GM18498 (cell line): ENCODE measurements around the gene TMA7.
A peak's percentile ranks its signal among the peaks of the same experiment; 100 is the strongest.

Experiments
- ATAC-seq: cut with Tn5 transposase; IDR thresholded peaks from one replicate; pipeline ENCODE4 v1.9.1; 2021; ENCODE audit warnings: mild to moderate bottlenecking, moderate library complexity; ENCODE audit not compliant: unreplicated experiment

TMA7 gene

GRCh38 chr3:48422681-48423080, 17.4 kb upstream of the TMA7 start:
- no peak for ATAC-seq

- no peak for ATAC-seq
These were observed 16.7 kb upstream of the TMA7 start for GRCh38 chr3:48423241-48423882.

GRCh38 chr3:48423883-48424695, 16.0 kb upstream of the TMA7 start:
- no peak for ATAC-seq

- no peak for ATAC-seq
These were observed 14.7 kb upstream of the TMA7 start for GRCh38 chr3:48425281-48425812.

GRCh38 chr3:48426401-48426909, 13.6 kb upstream of the TMA7 start:
- no peak for ATAC-seq

- no peak for ATAC-seq
These were observed 13.0 kb upstream of the TMA7 start for GRCh38 chr3:48426944-48427629.

GRCh38 chr3:48427630-48427962, 12.5 kb upstream of the TMA7 start:
- ATAC-seq = no peak

- ATAC-seq = no peak
These were observed 11.9 kb upstream of the TMA7 start for GRCh38 chr3:48428088-48428571.

GRCh38 chr3:48428572-48429316, 11.3 kb upstream of the TMA7 start:
- peak; percentile 37 for ATAC-seq

- peak; percentile 51 for ATAC-seq
These were observed 10.6 kb upstream of the TMA7 start for GRCh38 chr3:48429317-48429959.

- ATAC-seq = no peak
These were observed 9.9 kb upstream of the TMA7 start, which contains the start of gene PLXNB1 for GRCh38 chr3:48429960-48430707. Gene PLXNB1 (minus strand): TSS chr3:48430086. CDS start chr3:48424611, 5,475 bp downstream.

GRCh38 chr3:48430708-48431101, 9.4 kb upstream of the TMA7 start:
- ATAC-seq = no peak

- no peak for ATAC-seq
These were observed 8.6 kb upstream of the TMA7 start for GRCh38 chr3:48431224-48432029.

GRCh38 chr3:48432411-48433371, 7.4 kb upstream of the TMA7 start:
- ATAC-seq = no peak

- no peak for ATAC-seq
These were observed 6.5 kb upstream of the TMA7 start for GRCh38 chr3:48433472-48434118.

GRCh38 chr3:48434591-48435222, 5.3 kb upstream of the TMA7 start:
- no peak for ATAC-seq
